ENCODE results near the gene SLC5A5. TPM values are rescaled to one million over a fixed set of nuclear protein-coding genes. Genes with fewer than 3 reads are reported as not detected.

The SLC5A5 gene
- total RNA-seq, 6 experiments from 2014 or later = not detected

DNA sequence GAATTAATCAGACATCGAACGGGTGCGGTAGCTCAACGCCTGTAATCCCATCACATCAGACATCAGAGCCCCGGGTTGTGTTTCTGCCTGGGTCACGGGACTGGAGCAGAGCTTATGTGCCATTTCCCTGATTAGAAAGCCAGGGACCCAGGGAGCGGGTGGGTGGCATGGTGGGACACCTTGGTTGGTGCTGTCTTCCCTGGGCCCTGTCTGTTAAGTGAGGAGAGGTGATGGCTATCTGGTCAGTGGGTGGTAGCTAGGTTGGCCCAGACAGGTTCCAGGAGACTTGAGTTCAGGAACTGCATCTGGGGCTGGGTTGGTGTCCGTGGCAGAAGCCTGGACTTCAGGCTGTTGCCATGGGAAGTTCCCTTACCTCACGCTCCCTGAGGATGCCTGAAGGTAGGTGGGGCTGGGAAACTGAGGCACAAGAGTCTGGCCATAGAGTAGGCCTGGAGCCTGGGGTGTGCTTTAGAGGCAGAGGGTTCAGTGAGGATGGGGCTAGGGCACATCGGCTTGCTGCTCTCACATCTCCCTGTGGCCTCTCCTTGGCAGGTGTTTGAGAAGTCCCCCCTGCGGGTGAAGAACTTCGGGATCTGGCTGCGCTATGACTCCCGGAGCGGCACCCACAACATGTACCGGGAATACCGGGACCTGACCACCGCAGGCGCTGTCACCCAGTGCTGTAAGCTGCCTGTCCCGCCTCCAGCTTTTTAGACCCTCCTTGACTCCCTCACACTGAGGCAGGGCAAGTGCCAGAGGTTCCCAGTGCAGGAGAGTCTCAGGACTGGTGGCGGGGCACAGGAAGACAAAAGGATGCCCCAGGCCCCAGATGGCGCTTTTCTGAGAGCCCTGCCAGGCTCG is 10.0 kb upstream of the SLC5A5 start:
- Histone ChIP-seq H3K4me3 (no peak overlapping the region), H3K9me3 (no peaks in the 10 kb centered on the region), H3K27me3 (no peaks in the 10 kb centered on the region), H3K4me1 (peaks cover 0 to 13% (median 6%) of the 10 kb centered on the region in 4 donors), H3K27ac (no peak overlapping the region), H3K36me3 (peaks cover 17 to 35% (median 22%) of the 10 kb centered on the region in 4 donors)
- ATAC-seq = no peak
- DNase-seq = no peak
- no peak for TF ChIP-seq POLR2A (IDR thresholded peaks at IDR 0.05)
- TF ChIP-seq, protein P1, sequence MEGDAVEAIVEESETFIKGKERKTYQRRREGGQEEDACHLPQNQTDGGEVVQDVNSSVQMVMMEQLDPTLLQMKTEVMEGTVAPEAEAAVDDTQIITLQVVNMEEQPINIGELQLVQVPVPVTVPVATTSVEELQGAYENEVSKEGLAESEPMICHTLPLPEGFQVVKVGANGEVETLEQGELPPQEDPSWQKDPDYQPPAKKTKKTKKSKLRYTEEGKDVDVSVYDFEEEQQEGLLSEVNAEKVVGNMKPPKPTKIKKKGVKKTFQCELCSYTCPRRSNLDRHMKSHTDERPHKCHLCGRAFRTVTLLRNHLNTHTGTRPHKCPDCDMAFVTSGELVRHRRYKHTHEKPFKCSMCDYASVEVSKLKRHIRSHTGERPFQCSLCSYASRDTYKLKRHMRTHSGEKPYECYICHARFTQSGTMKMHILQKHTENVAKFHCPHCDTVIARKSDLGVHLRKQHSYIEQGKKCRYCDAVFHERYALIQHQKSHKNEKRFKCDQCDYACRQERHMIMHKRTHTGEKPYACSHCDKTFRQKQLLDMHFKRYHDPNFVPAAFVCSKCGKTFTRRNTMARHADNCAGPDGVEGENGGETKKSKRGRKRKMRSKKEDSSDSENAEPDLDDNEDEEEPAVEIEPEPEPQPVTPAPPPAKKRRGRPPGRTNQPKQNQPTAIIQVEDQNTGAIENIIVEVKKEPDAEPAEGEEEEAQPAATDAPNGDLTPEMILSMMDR (IDR thresholded peaks at IDR 0.05) = no peak
- intact Hi-C loops (cut with DNase I) = loop anchor here in 1 of 2 donors (10.0 kb wide), 1 partner anchor 63 kb away; no protein-coding TSS in a partner anchor
- 90% methylated on average over 2 of the region's 23 CpGs for WGBS (ENCODE audit: insufficient coverage, low coverage, low lambda C conversion rate, missing lambda C conversion rate)

DNA sequence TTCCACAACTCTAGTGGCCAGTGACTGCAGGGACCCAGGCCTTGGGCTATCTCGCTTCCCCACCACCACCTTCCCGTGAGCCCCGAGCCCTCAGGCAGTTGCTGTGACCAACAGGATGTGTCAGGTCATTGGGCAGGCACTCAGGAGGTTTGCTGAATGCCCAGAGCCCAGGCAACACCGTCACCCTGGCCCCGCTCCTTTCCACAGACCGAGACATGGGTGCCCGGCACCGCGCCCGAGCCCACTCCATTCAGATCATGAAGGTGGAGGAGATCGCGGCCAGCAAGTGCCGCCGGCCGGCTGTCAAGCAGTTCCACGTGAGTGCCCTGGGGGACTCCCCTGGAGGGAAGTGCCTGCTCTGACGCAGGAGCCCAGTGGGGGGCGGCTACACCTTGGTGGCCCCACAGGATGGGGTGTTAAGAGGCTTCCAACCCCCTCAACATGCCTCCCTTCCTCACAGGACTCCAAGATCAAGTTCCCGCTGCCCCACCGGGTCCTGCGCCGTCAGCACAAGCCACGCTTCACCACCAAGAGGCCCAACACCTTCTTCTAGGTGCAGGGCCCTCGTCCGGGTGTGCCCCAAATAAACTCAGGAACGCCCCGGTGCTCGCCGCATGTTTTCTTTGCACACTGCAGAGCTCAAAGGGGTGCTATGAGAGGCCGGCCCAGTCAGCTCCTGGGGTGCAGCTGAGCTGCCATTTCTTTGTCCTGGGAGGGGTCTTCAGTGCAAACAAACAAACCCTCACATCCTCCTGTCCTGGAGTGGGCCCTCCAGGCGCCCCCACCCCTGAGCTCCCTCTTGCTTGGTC is 8.8 kb upstream of the SLC5A5 start:
- no peak overlapping the region for H3K27ac ChIP-seq
- H3K4me1 ChIP-seq = peaks cover 0 to 13% (median 6%) of the 10 kb centered on the region in 4 donors
- peaks cover 17 to 35% (median 22%) of the 10 kb centered on the region in 4 donors for H3K36me3 ChIP-seq
- DNase-seq = no peak
- H3K4me3 ChIP-seq = no peak overlapping the region
- WGBS (ENCODE audit: insufficient coverage, low coverage, low lambda C conversion rate, missing lambda C conversion rate) = 88% methylated on average over 3 of the region's 31 CpGs
- no peaks in the 10 kb centered on the region for H3K27me3 ChIP-seq
- no peak for TF ChIP-seq POLR2A (IDR thresholded peaks at IDR 0.05)
- TF ChIP-seq, protein P1 (IDR thresholded peaks at IDR 0.05) = no peak
- no peaks in the 10 kb centered on the region for H3K9me3 ChIP-seq
- intact Hi-C loops (cut with DNase I) = loop anchor here in 1 of 2 donors (10.0 kb wide), 1 partner anchor 62 kb away; no protein-coding TSS in a partner anchor
- no peak for ATAC-seq

DNA sequence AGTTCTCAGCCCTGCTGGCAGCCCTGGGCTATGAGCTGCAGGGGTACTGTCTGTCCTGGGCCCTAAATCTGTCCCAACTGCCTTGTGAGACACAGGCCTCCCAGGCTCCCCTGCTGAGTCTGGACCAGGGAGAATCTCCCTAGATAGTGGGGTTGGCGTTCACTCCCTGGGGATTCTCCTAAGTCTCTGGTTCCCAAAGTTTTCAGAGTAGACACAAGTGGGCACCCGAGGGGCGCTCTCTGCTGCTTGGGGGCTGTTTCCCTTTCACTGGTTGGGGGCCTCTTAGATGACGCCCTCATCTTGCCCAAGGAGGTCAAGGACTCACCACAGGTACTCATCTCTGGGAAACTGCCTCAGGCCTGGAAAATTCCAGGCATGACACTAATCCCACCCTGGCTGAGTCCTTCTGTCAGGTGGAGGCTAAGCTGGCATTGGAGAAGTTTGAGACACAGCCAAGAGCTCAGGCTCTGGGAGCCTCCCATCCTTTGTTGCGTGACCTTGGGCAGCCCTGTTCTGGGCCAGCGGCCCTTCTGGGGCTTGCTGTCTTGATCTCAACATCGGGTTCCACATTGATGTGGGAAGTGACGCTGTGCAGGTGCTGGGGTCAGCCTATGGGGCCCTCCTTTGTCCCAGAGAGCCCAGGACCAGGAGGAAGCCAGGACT is 8.1 kb upstream of the SLC5A5 start:
- WGBS (ENCODE audit: insufficient coverage, low coverage, low lambda C conversion rate, missing lambda C conversion rate) = no CpG with 5 or more reads among the region's 8 CpGs
- intact Hi-C loops (cut with DNase I) = loop anchor here in 1 of 2 donors (10.0 kb wide), 1 partner anchor 61 kb away; no protein-coding TSS in a partner anchor
- DNase-seq (no peak), ATAC-seq (no peak)
- Histone ChIP-seq H3K27me3 (no peaks in the 10 kb centered on the region), H3K27ac (no peak overlapping the region), H3K4me3 (no peak overlapping the region), H3K36me3 (peaks cover 17 to 35% (median 22%) of the 10 kb centered on the region in 4 donors), H3K4me1 (peaks cover 0 to 13% (median 6%) of the 10 kb centered on the region in 4 donors), H3K9me3 (no peaks in the 10 kb centered on the region)
- TF ChIP-seq POLR2A (IDR thresholded peaks at IDR 0.05) = no peak
- TF ChIP-seq, protein P1 (IDR thresholded peaks at IDR 0.05) = no peak
